ENCODE results near the gene GAA. TPM values are rescaled to one million over a fixed set of nuclear protein-coding genes. Genes with fewer than 3 reads are reported as not detected.
A peak's percentile ranks its signal among the peaks of the same experiment; 100 is the strongest.

The GAA gene
- total and polyA plus RNA-seq, 9 donors = 2.4 to 77.3 (median 25.6) TPM

MicroRNAs encoded within 50 kb of the gene (microRNA counts, 767-probe panel; counts per million panel counts)
- microRNA hsa-miR-1268b = 530 counts per million, percentile 78 among the panel's probes with 10 or more counts

Small RNA genes lying within 50 kb of the gene (microRNA-seq; reads per million reads assigned to microRNA genes)
- gene MIR1268B = 0 reads per million in 3 donors

Small RNA genes lying within 50 kb of the gene (small RNA-seq; reads per million reads assigned to genes)
- gene AC087741.2 = not detected
- not detected for gene MIR1268B

Other genes with a start within 250 kb of the GAA start
- gene TBC1D16, start 65.7 kb upstream of the GAA start, total RNA-seq = 10 to 100 TPM in 6 of 7 donors, 1 to 10 TPM in 1; 9.3 to 40.5 (median 29.3) TPM
- gene TBC1D16, start 65.7 kb upstream of the GAA start, polyA plus RNA-seq = 10 to 100 TPM in 1 of 2 donors, 1 to 10 TPM in 1; 9.9 to 11.9 TPM
- gene CCDC40, start 64.9 kb upstream of the GAA start, total RNA-seq = 10 to 100 TPM in 1 of 7 donors, 1 to 10 TPM in 6; 3.7 to 27.8 (median 6.0) TPM
- 1 to 10 TPM; 1.5 to 6.3 TPM for gene CCDC40, start 64.9 kb upstream of the GAA start, polyA plus RNA-seq
- 100 to 1,000 TPM in 2 of 7 donors, 10 to 100 TPM in 5; 81.6 to 114 (median 93.6) TPM for gene EIF4A3, start 45.5 kb downstream of the GAA start, total RNA-seq
- 10 to 100 TPM; 71.2 to 87.8 TPM for gene EIF4A3, start 45.5 kb downstream of the GAA start, polyA plus RNA-seq
- gene CARD14, start 68.4 kb downstream of the GAA start, total RNA-seq = 1 to 10 TPM in 1 of 7 donors, under 1 TPM in 4, not detected in 2; 0.10 to 2.3 (median 0.18) TPM
- gene CARD14, start 68.4 kb downstream of the GAA start, polyA plus RNA-seq = under 1 TPM in 1 of 2 donors, not detected in 1; 0.16 TPM
- gene SGSH, start 118.8 kb downstream of the GAA start, total RNA-seq = 10 to 100 TPM; 10.8 to 39.9 (median 30.6) TPM
- gene SGSH, start 118.8 kb downstream of the GAA start, polyA plus RNA-seq = 10 to 100 TPM; 13.0 to 23.3 TPM
- gene SLC26A11, start 118.8 kb downstream of the GAA start, total RNA-seq = 10 to 100 TPM; 18.4 to 30.3 (median 24.2) TPM
- 10 to 100 TPM in 1 of 2 donors, 1 to 10 TPM in 1; 8.4 to 20.0 TPM for gene SLC26A11, start 118.8 kb downstream of the GAA start, polyA plus RNA-seq
- gene RNF213, start 159.3 kb downstream of the GAA start, total RNA-seq = 10 to 100 TPM; 37.3 to 89.1 (median 50.8) TPM
- gene RNF213, start 159.3 kb downstream of the GAA start, polyA plus RNA-seq = 10 to 100 TPM; 21.5 to 78.1 TPM